Smooth muscle cell (in vitro differentiated cells): ENCODE results near the gene MPPED1. TPM values are rescaled to one million over a fixed set of nuclear protein-coding genes. Genes with fewer than 3 reads are reported as not detected.

Experiments
- DNase-seq: peaks from one replicate; lab custom pipeline; 2025; ENCODE audit not compliant: unreplicated experiment; lab: John Stamatoyannopoulos, UW
- H2AFZ ChIP-seq: fragments of 200-600 bp; sonication (generic); 2 replicates; pipeline ENCODE4 v1.6.0; 2016; ENCODE audit warnings: antibody characterized with exemption, low read depth, mild to moderate bottlenecking
- H3F3A ChIP-seq: fragments of 200-600 bp; sonication (generic); 2 replicates; pipeline ENCODE4 v1.6.0; 2017; ENCODE audit warnings: antibody characterized with exemption, low read depth
- H3K27ac ChIP-seq: fragments of 200-600 bp; sonication (generic); 2 replicates; pipeline ENCODE4 v1.5.1; 2016; ENCODE audit warnings: low read depth, mild to moderate bottlenecking
- H3K27me3 ChIP-seq: fragments of 200-600 bp; sonication (generic); 2 replicates; pipeline ENCODE4 v1.6.1; 2016; ENCODE audit warnings: low read depth, mild to moderate bottlenecking
- H3K36me3 ChIP-seq: fragments of 200-600 bp; sonication (generic); 2 replicates; pipeline ENCODE4 v1.5.1; 2016; ENCODE audit warnings: low read depth
- H3K4me1 ChIP-seq: fragments of 200-600 bp; sonication (generic); 2 replicates; pipeline ENCODE4 v1.5.1; 2016; ENCODE audit warnings: low read depth
- H3K4me2 ChIP-seq: fragments of 200-600 bp; sonication (generic); 2 replicates; pipeline ENCODE4 v1.6.0; 2016; ENCODE audit warnings: mild to moderate bottlenecking
- H3K4me3 ChIP-seq: fragments of 200-600 bp; sonication (generic); 2 replicates; pipeline ENCODE4 v1.5.1; 2016; ENCODE audit warnings: mild to moderate bottlenecking
- H3K79me2 ChIP-seq: fragments of 200-600 bp; sonication (generic); 2 replicates; pipeline ENCODE4 v1.6.0; 2016; ENCODE audit warnings: low read depth, mild to moderate bottlenecking
- H3K9ac ChIP-seq: fragments of 200-600 bp; sonication (generic); 2 replicates; pipeline ENCODE4 v1.6.0; 2016; ENCODE audit warnings: low read depth
- H3K9me3 ChIP-seq: fragments of 200-600 bp; sonication (generic); replicated peaks from 2 replicates; pipeline ENCODE4 v1.5.1; 2016; ENCODE audit warnings: low read depth
- H4K20me1 ChIP-seq: fragments of 200-600 bp; sonication (generic); 2 replicates; pipeline ENCODE4 v1.6.0; 2016; ENCODE audit warnings: low read depth
- WGBS: methylation state at CpG from one replicate; pipeline ENCODE4 v1.1.7; 2016; ENCODE audit warnings: low lambda C conversion rate; 5-methylcytosine and 5-hydroxymethylcytosine counted together
- polyA plus RNA-seq: library from polyadenylated mRNA; unstranded; fragments of >200 nt; fragmentation: Nextera tagmentation; extraction: Ambion mirVana; gene quantifications from 2 replicates; pipeline ENCODE4 v1.2.1, GENCODE V29; 2016
- total RNA-seq: library from RNA; depleted of rRNA; stranded (reverse); fragments of >200 nt; gene quantifications from 2 replicates; pipeline ENCODE4 v1.2.3, GENCODE V29; 2014
- TF ChIP-seq, protein P1 (sequence below): fragments of 200-600 bp; sonication (generic); IDR thresholded peaks from 2 replicates; pipeline ENCODE4 v1.5.1; 2017; ENCODE audit warnings: borderline replicate concordance, mild to moderate bottlenecking, antibody characterized with exemption; ENCODE audit not compliant: insufficient read depth, poor library complexity, severe bottlenecking

MPPED1 gene
- total and polyA plus RNA-seq, 2 experiments from 2014 or later: not detected

GRCh38 chr22:43485502-43486089 lies 73.8 kb downstream of the MPPED1 start:
- no peaks in the 10 kb centered on the region for H3F3A ChIP-seq
- peaks cover 3% of the 10 kb centered on the region for H3K27me3 ChIP-seq
- TF ChIP-seq, protein P1, sequence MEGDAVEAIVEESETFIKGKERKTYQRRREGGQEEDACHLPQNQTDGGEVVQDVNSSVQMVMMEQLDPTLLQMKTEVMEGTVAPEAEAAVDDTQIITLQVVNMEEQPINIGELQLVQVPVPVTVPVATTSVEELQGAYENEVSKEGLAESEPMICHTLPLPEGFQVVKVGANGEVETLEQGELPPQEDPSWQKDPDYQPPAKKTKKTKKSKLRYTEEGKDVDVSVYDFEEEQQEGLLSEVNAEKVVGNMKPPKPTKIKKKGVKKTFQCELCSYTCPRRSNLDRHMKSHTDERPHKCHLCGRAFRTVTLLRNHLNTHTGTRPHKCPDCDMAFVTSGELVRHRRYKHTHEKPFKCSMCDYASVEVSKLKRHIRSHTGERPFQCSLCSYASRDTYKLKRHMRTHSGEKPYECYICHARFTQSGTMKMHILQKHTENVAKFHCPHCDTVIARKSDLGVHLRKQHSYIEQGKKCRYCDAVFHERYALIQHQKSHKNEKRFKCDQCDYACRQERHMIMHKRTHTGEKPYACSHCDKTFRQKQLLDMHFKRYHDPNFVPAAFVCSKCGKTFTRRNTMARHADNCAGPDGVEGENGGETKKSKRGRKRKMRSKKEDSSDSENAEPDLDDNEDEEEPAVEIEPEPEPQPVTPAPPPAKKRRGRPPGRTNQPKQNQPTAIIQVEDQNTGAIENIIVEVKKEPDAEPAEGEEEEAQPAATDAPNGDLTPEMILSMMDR: no peak
- WGBS: 85% methylated on average over 20 of the region's 20 CpGs
- no peak overlapping the region for H3K4me3 ChIP-seq
- no peak overlapping the region for H2AFZ ChIP-seq
- no peaks in the 10 kb centered on the region for H3K9me3 ChIP-seq
- H3K4me1 ChIP-seq: no peaks in the 10 kb centered on the region
- no peaks in the 10 kb centered on the region for H4K20me1 ChIP-seq
- H3K27ac ChIP-seq: no peak overlapping the region
- no peak for DNase-seq
- H3K79me2 ChIP-seq: no peaks in the 10 kb centered on the region
- H3K36me3 ChIP-seq: no peaks in the 10 kb centered on the region
- H3K9ac ChIP-seq: no peak overlapping the region
- H3K4me2 ChIP-seq: no peak overlapping the region

DNA sequence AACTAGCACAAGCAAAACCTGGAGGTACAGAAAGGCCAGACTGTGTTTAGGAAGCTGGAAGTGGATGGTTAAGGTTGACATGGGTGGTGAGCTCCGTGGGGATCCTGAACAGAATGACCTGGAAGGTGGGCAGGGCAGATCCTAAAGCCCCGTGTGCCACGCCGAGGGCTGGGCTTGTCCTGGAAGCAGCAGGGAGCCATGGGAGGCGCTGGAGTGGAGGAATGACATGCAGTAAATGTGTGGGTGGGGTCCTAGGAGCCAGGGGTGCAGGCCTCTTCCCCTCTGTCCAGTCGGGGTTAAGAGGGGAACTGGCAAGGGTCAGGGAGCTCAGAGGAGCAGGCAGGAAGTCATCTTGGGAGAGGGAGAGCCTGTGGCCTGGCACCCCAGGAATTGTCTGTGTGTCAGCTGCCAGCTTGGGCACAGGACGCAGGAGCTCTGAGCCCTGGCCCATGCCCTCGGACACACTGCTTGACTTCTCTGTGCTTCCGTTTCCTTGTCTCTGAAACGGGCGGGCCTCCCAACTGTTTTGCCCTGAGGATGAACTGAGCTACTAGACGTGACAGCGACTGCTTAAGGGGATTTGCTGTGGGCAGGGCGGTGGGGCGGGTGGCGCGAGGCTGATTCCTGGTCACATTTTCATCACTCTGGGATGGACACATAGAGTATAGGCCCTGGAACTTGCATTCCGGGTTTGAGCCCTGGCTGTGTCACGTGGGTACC lies 75.7 kb downstream of the MPPED1 start:
- TF ChIP-seq, protein P1: no peak
- Histone ChIP-seq H4K20me1 (no peaks in the 10 kb centered on the region), H3K9ac (no peak overlapping the region), H3K79me2 (no peaks in the 10 kb centered on the region), H3K27ac (no peak overlapping the region), H3K4me1 (no peaks in the 10 kb centered on the region), H3F3A (no peaks in the 10 kb centered on the region), H3K9me3 (no peaks in the 10 kb centered on the region), H3K27me3 (peaks cover 3% of the 10 kb centered on the region), H3K36me3 (no peaks in the 10 kb centered on the region), H2AFZ (no peak overlapping the region), H3K4me3 (no peak overlapping the region), H3K4me2 (no peak overlapping the region)
- whole genome bisulfite sequencing: 81% methylated on average over 19 of the region's 19 CpGs
- DNase-seq: no peak

GRCh38 chr22:43488031-43488866 lies 76.4 kb downstream of the MPPED1 start:
- 88% methylated on average over 26 of the region's 26 CpGs for WGBS

More at GRCh38 chr22:43488031-43488866, 76.4 kb downstream of the MPPED1 start:
- Histone ChIP-seq H3K4me3 (no peak overlapping the region), H3K9me3 (no peaks in the 10 kb centered on the region), H3K9ac (no peak overlapping the region), H2AFZ (no peak overlapping the region), H3F3A (no peaks in the 10 kb centered on the region), H3K36me3 (no peaks in the 10 kb centered on the region), H3K27ac (no peak overlapping the region), H3K4me2 (no peak overlapping the region), H3K4me1 (no peaks in the 10 kb centered on the region), H4K20me1 (no peaks in the 10 kb centered on the region), H3K79me2 (no peaks in the 10 kb centered on the region), H3K27me3 (peaks cover 3% of the 10 kb centered on the region)
- DNase-seq: no peak
- TF ChIP-seq, protein P1: no peak
